ENCODE data around the gene AASS. TPM values are rescaled to one million over a fixed set of nuclear protein-coding genes. Genes with fewer than 3 reads are reported as not detected.

The AASS gene
- total and polyA plus RNA-seq, 2 donors (not counting 3 experiments of a cell fraction or from before 2014, with no cell fraction given): 11.1 to 27.8 TPM

DNA sequence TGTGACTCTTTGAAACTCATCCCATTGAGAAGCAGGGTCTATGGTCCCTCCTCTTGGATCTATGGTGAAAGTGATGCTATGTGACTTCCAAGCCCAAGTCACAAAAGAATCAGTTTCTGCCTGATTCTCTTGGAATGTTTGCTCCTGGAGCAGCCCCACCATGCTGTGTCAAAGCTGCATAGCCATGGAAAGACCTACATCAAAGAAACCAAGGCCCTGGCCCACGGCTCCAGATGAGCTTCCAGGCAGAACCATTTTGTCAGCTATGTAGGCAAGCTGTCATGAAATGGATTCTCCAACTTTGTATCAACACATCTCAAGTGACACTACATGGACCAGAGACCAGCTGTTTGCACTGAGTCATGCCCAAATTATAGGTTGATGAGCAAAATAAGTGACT is 77.0 kb downstream of the AASS start:
- BruUV-seq (replicated peaks): no TSS peak
- Histone ChIP-seq H3K9me3 (replicated peaks; ENCODE audit: control insufficient read depth, insufficient read depth, low read length) (no peaks in the 10 kb centered on the region), H3K36me3 (ENCODE audit: control insufficient read depth in 2 of 2, extremely low read depth in 1 of 2, insufficient read depth in 2 of 2, low read length in 2 of 2) (no peaks in the 10 kb centered on the region), H3K4me2 (ENCODE audit: insufficient read depth, low read length) (no peak overlapping the region), H3K9ac (replicated peaks; ENCODE audit: extremely low read depth, insufficient read depth, low read length) (no peak overlapping the region), H3K4me1 (ENCODE audit: control insufficient read depth, extremely low read depth, insufficient read depth, low read length) (no peaks in the 10 kb centered on the region), H3K79me2 (ENCODE audit: control insufficient read depth, insufficient read depth, low read length) (no peaks in the 10 kb centered on the region), H3K9me1 (replicated peaks; ENCODE audit: control insufficient read depth, extremely low read depth, insufficient read depth, low read length) (peaks cover 2% of the 10 kb centered on the region), H4K20me1 (replicated peaks; ENCODE audit: control insufficient read depth, extremely low read depth, insufficient read depth, low read length) (no peaks in the 10 kb centered on the region), H3K27me3 (ENCODE audit: control insufficient read depth in 2 of 2, insufficient read depth in 2 of 2, low read length in 2 of 2) (no peaks in the 10 kb centered on the region), H3K4me3 (replicated peaks in 1 of 3; ENCODE audit: insufficient read depth in 1 of 3, low read depth in 1 of 3, low read length in 3 of 3) (no peak overlapping the region), H3K27ac (ENCODE audit: insufficient read depth, low read depth, low read length) (no peak overlapping the region), H2AFZ (ENCODE audit: low read depth, low read length) (no peak overlapping the region)
- POLR2A ChIA-PET: no interaction called here
- CTCF ChIA-PET: interaction anchor here (1.3 kb wide), 1 partner anchor 73 kb away, joined by 3 read pairs; no protein-coding TSS in a partner anchor
- no peak for DNase-seq (ENCODE audit: low read depth, low spot score)
- intact Hi-C loops (cut with micrococcal nuclease) (no loop called here), dilution Hi-C loops (cut with MboI; ENCODE audit: extremely low pct_ligation_motif_present, low sequenced_read_pairs) (no loop called here)
- TF ChIP-seq MYC (IDR thresholded peaks at IDR 0.05; ENCODE audit: low read depth, low read length): no peak
- no peak for TF ChIP-seq FOS (IDR thresholded peaks at IDR 0.05; ENCODE audit: borderline replicate concordance, insufficient read depth, low read length)
- TF ChIP-seq POLR2AphosphoS5 (IDR thresholded peaks at IDR 0.05; ENCODE audit: insufficient read depth, low read depth, low read length): no peak
- TF ChIP-seq GATA2 (IDR thresholded peaks at IDR 0.05; ENCODE audit: insufficient read depth, insufficient read length, low read depth, low read length): no peak
- no peak for TF ChIP-seq JUN (IDR thresholded peaks at IDR 0.05; ENCODE audit: borderline replicate concordance, insufficient read depth, insufficient read length, low read depth)
- TF ChIP-seq POLR2A (IDR thresholded peaks at IDR 0.05; ENCODE audit: low read depth, low read length): no peak
- TF ChIP-seq CTCF (IDR thresholded peaks at IDR 0.05; ENCODE audit: extremely low read depth in 1 of 2, insufficient read depth in 1 of 2, low read depth in 1 of 2, low read length in 2 of 2): no peak
- TF ChIP-seq MAX (IDR thresholded peaks at IDR 0.05; ENCODE audit: insufficient read depth, insufficient read length): no peak
- no peak for TF ChIP-seq EZH2 (IDR thresholded peaks at IDR 0.05; ENCODE audit: borderline replicate concordance, low read depth, low read length, severe bottlenecking)
- no peak for FAIRE-seq

Measured in endothelial cell of umbilical vein (primary cell).